ENCODE data around the gene ATRIP. TPM values are rescaled to one million over a fixed set of nuclear protein-coding genes. Genes with fewer than 3 reads are reported as not detected.

ATRIP gene
- total and polyA plus RNA-seq, 10 of the 15 experiments (the other 5 are each of a cell fraction or from before 2014, with no cell fraction given): 1.4 to 16.0 (median 10.1) TPM

GRCh38 chr3:48423241-48423882, 23.2 kb upstream of the ATRIP start (continued):
- TF ChIP-seq SIX5 (IDR thresholded peaks at IDR 0.05; ENCODE audit: low read depth, low read length, severe bottlenecking) (no peak), ZZZ3 (IDR thresholded peaks at IDR 0.05; ENCODE audit: control insufficient read depth, insufficient read length, low read depth) (no peak), HCFC1 (IDR thresholded peaks at IDR 0.05; ENCODE audit: low read length) (no peak), RCOR1 (conservative IDR thresholded peaks at IDR 0.05; ENCODE audit: low read depth, low read length) (no peak), RAD21 (IDR thresholded peaks at IDR 0.05; ENCODE audit: insufficient read depth, low read depth, low read length) (no peak), ATF7 (IDR thresholded peaks at IDR 0.05; ENCODE audit: low read depth) (no peak)

GRCh38 chr3:48423883-48424695, 22.4 kb upstream of the ATRIP start:
- FAIRE-seq (no peak), ATAC-seq (no peak), DNase-seq (ENCODE audit: low read depth, low spot score) (no peak)
- CTCF ChIA-PET: interaction anchor here (2.9 kb wide), 2 partner anchors 12 to 24 kb away, joined by 10 to 29 read pairs; no protein-coding TSS in a partner anchor
- Histone ChIP-seq H3K4me3 (no peak overlapping the region), H3K79me2 (ENCODE audit: control insufficient read depth, insufficient read depth, low read length) (no peaks in the 10 kb centered on the region), H2AFZ (ENCODE audit: control insufficient read depth, low read depth, low read length) (no peak overlapping the region), H3K27ac (ENCODE audit: control insufficient read depth, insufficient read depth) (no peak overlapping the region), H3K4me2 (ENCODE audit: control insufficient read depth, insufficient read depth) (no peak overlapping the region), H3K9ac (ENCODE audit: control insufficient read depth, insufficient read depth, low read length) (no peak overlapping the region), H3K27me3 (replicated peaks in 1 of 2; ENCODE audit: control insufficient read depth in 2 of 2, insufficient read depth in 2 of 2, low read length in 1 of 2) (no peaks in the 10 kb centered on the region), H4K20me1 (ENCODE audit: control insufficient read depth, insufficient read depth) (no peaks in the 10 kb centered on the region), H3K36me3 (ENCODE audit: control insufficient read depth in 2 of 2, insufficient read depth in 2 of 2, low read length in 1 of 2) (no peaks in the 10 kb centered on the region), H3K4me1 (ENCODE audit: control insufficient read depth, insufficient read depth, low read length) (peaks cover 12% of the 10 kb centered on the region), H3K9me3 (replicated peaks; ENCODE audit: control insufficient read depth, insufficient read depth, low read length) (no peaks in the 10 kb centered on the region)
- 55% methylated on average over 27 of the region's 27 CpGs for WGBS (ENCODE audit: insufficient coverage, insufficient replicate concordance, low lambda C conversion rate, missing lambda C conversion rate)
- POLR2A ChIA-PET: no interaction called here
- intact Hi-C loops (cut with micrococcal nuclease; ENCODE audit: unreplicated experiment) (no loop called here), in situ Hi-C loops (cut with MboI) (no loop called here)
- SMC1A ChIA-PET (ENCODE audit: uncharacterized antibody, unreplicated experiment): no interaction called here
- RAD21 ChIA-PET (ENCODE audit: unreplicated experiment): interaction anchor here (0.7 to 3.9 kb wide), 3 partner anchors 12 to 23 kb away, joined by 3 to 16 read pairs (median 9); no protein-coding TSS in a partner anchor
- TF ChIP-seq POU2F2 (IDR thresholded peaks at IDR 0.05; ENCODE audit: borderline replicate concordance, low read depth, low read length): no peak
- no peak for TF ChIP-seq POLR2A (IDR thresholded peaks at IDR 0.05; ENCODE audit: low read depth, low read length)
- TF ChIP-seq HDAC6 (IDR thresholded peaks at IDR 0.05; ENCODE audit: unreplicated experiment): no peak
- TF ChIP-seq TAF1 (IDR thresholded peaks at IDR 0.05; ENCODE audit: borderline replicate concordance, low read depth, low read length): no peak
- TF ChIP-seq PRDM15 (CRISPR knock-in tag; IDR thresholded peaks at IDR 0.05): no peak
- TF ChIP-seq DPF2 (IDR thresholded peaks at IDR 0.05): no peak
- TF ChIP-seq ZNF622 (IDR thresholded peaks at IDR 0.05): no peak
- no peak for TF ChIP-seq SRF (IDR thresholded peaks at IDR 0.05; ENCODE audit: low read depth in 2 of 2, low read length in 2 of 2)
- no peak for TF ChIP-seq PBX3 (IDR thresholded peaks at IDR 0.05; ENCODE audit: insufficient replicate concordance, low read depth, low read length)
- no peak for TF ChIP-seq KLF5 (IDR thresholded peaks at IDR 0.05; ENCODE audit: partially characterized antibody)
- BruUV-seq (replicated peaks): no TSS peak

Data from GM12878 (cell line).